Measurements from ENCODE around the gene ZNF827.

DNA sequence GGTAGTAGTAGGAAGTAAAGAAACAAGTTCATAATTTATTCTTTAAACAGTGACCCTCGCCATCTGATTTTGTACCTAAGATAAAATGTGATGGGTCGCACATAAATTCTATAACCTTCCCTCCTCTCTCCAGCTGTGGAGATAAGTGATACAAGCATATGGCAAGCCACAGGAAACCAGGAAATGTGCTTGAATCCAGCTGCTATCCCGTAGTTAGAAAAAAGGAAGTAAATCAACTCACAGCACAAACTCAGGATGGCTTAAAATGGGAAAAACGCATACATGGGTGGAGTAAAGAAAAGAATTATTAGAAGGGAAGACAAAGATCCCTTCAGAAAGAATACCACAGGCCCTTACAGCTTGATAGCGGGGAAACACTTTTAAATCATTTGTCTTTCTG is 78.2 kb downstream of the ZNF827 start:
- TF ChIP-seq, protein P1, sequence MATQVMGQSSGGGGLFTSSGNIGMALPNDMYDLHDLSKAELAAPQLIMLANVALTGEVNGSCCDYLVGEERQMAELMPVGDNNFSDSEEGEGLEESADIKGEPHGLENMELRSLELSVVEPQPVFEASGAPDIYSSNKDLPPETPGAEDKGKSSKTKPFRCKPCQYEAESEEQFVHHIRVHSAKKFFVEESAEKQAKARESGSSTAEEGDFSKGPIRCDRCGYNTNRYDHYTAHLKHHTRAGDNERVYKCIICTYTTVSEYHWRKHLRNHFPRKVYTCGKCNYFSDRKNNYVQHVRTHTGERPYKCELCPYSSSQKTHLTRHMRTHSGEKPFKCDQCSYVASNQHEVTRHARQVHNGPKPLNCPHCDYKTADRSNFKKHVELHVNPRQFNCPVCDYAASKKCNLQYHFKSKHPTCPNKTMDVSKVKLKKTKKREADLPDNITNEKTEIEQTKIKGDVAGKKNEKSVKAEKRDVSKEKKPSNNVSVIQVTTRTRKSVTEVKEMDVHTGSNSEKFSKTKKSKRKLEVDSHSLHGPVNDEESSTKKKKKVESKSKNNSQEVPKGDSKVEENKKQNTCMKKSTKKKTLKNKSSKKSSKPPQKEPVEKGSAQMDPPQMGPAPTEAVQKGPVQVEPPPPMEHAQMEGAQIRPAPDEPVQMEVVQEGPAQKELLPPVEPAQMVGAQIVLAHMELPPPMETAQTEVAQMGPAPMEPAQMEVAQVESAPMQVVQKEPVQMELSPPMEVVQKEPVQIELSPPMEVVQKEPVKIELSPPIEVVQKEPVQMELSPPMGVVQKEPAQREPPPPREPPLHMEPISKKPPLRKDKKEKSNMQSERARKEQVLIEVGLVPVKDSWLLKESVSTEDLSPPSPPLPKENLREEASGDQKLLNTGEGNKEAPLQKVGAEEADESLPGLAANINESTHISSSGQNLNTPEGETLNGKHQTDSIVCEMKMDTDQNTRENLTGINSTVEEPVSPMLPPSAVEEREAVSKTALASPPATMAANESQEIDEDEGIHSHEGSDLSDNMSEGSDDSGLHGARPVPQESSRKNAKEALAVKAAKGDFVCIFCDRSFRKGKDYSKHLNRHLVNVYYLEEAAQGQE (IDR thresholded peaks at IDR 0.05; ENCODE audit: borderline replicate concordance), result no peak
- TF ChIP-seq TAF1 (IDR thresholded peaks at IDR 0.05; ENCODE audit: low read depth), result no peak
- TF ChIP-seq POLR2AphosphoS5 (IDR thresholded peaks at IDR 0.05), result no peak
- no peak for TF ChIP-seq EP300 (conservative IDR thresholded peaks at IDR 0.05; ENCODE audit: poor library complexity, severe bottlenecking)
- TF ChIP-seq, protein P2, sequence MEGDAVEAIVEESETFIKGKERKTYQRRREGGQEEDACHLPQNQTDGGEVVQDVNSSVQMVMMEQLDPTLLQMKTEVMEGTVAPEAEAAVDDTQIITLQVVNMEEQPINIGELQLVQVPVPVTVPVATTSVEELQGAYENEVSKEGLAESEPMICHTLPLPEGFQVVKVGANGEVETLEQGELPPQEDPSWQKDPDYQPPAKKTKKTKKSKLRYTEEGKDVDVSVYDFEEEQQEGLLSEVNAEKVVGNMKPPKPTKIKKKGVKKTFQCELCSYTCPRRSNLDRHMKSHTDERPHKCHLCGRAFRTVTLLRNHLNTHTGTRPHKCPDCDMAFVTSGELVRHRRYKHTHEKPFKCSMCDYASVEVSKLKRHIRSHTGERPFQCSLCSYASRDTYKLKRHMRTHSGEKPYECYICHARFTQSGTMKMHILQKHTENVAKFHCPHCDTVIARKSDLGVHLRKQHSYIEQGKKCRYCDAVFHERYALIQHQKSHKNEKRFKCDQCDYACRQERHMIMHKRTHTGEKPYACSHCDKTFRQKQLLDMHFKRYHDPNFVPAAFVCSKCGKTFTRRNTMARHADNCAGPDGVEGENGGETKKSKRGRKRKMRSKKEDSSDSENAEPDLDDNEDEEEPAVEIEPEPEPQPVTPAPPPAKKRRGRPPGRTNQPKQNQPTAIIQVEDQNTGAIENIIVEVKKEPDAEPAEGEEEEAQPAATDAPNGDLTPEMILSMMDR (IDR thresholded peaks at IDR 0.05; ENCODE audit: poor library complexity, severe bottlenecking), result no peak
- no peak for TF ChIP-seq RAD21 (conservative IDR thresholded peaks at IDR 0.05)

Measured in neural cell (in vitro differentiated cells).